Activated CD4-positive, alpha-beta T cell treated with anti-CD3 and anti-CD28 coated beads, Interleukin-2, amount 50 U/mL, for 4 hours (primary cell): ENCODE measurements around the gene RNF125.
"Not testable (repeated sequence)": the region's sequence is repeated elsewhere in the genome, so short reads cannot be mapped to it uniquely, and the experiment has no call there.

Source experiments
- DNase-seq, 2 experiments: peaks; one replicate each; pipeline ENCODE4 v3.0.0-alpha.2; 2020

RNF125 gene

DNA sequence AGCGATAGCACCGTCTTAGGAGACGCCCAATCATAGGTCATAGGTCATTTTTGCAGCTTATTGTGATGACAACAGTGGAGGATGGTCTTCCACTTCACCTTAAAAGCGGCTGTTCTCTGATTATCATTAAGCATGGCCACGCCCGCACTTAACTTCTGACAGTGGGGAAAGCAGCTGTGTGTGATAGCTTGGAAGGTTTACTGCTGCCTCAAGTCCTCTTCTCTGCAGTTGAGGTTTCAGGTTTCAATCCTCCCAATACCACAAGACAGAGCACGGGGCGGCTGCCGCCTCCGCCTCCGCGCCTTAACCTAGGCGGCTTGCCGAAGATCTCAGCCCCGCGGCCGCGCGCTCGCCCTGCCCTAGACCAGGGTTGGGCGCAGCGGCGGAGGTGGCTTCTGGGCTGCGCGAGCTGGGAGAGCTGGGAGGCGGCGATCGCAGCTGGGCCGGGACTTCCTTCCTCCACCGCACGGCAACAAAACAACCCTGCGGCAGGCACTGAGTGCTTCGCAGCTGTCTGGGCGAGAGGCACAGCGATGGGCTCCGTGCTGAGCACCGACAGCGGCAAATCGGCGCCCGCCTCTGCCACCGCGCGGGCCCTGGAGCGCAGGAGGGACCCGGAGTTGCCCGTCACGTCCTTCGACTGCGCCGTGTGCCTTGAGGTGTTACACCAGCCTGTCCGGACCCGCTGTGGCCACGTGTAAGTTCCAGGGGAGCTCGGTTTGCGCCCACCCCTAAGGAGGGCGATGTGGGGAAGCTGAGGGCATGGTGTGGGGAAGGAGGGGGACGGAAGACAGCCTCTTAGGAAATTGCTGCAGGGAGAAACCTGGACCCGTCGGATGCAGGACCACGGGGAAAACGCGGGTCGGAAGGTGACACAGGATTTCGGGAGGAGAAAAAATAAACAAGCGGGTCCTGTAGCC is at the start of gene RNF125:
RNF125 (plus strand) TSS at position 495 of the 920 bp plus-strand sequence; CDS start at position 534, 39 bp downstream.
- peak; percentile 79 to 84 for DNase-seq

- no peak for DNase-seq
These were observed 48.0 kb upstream of the RNF125 start for GRCh38 chr18:31970617-31971016.

DNA sequence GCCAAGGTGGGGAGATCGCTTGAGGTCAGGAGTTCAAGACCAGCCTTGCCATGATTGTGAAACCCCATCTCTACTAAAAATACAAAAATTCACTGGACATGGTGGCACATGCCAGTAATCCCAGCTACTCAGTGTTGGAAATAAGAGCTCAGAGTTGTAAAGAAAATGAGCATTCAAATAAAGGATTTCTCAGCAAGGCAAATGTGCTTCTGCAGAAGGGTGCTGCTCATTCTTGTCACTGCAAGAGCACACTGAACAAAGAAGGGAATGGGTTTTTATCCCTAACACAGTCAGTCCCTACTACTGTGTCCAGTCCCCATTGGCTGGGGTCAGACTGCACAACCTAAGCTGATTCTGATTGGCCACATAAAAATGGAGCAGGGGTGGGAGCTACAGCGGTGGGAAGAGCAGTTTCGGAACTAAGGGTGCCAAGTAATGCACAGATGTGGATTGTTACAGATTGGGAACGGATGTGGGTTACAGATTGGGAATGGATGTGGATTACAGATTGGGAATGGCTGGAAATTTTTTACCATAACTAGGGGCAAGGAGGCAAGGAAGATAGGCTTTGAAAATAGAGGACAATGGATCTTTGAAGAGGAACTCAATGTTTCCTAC is 44.6 kb upstream of the RNF125 start:
- DNase-seq = no peak

GRCh38 chr18:31976242-31976641 is 42.4 kb upstream of the RNF125 start:
- no peak for DNase-seq

DNA sequence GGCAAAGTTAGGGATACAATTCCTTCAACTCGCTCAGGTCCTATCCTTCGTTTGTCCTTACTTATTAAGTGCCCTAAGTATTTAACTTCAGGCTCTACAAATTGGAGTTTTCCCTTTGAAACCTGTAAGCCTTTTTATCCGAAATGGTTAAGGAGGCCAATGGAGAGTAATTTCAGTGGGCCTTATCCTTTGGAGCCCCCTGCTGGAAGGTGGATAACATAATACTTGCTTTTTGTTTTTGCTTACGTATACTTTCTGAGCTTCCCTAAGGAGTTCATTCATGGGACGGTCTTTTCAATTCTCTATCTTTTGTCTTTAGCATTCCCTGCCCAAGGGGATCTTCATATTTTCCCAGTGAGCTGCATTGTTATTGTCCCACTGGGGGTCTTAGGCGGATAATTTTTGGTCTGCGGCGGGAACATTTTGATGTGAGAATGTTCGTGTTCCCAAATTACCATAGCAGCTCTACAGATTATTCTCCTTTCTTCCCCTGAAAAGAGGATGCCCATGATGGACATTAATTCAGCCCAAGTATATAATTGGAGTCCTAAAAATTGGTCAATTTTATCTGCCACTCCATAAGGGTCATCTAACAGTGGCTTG is 41.3 kb upstream of the RNF125 start:
- DNase-seq = peak; percentile 3 to 16

DNA sequence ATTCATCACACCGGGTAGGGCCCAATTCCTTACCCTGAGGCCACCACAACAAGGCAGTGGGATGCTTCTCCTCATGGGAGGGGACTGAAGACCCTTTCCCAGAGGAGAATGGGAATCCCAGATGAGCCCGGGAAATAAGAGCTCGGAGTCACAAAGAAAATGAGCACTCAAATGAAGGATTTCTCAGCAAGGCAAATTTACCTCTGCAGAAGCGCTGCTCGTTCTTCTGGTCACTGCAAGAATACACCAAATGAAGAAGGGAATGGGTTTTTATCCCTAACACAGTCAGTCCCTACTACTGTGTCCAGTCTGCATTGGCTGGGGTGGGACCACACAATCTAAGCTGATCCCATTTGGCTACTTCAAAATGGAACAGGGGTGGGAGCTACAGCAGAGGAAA is 40.0 kb upstream of the RNF125 start:
- DNase-seq = no peak

DNA sequence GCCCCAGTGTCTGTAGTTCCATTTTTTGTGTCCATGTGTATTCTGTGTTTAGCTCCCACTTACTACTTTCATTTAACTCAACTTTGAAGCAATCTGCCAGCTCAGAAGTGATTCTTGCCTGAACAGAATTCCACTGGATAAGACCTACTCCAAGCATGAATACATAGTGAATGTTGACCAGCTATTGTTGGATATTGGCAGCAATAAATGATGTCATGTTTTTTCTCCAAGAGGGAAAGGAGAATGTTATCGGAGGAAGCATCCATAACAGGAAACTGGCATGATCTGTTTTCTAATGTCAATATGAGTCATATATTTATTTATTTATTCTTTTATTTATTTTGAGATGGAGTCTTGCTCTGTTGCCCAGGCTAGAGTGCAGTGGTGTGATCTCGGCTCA is 38.9 kb upstream of the RNF125 start:
- DNase-seq = no peak

- no peak for DNase-seq
These were observed 37.8 kb upstream of the RNF125 start for GRCh38 chr18:31980863-31981262.

GRCh38 chr18:31983020-31983419 is 35.6 kb upstream of the RNF125 start:
- no peak for DNase-seq

DNA sequence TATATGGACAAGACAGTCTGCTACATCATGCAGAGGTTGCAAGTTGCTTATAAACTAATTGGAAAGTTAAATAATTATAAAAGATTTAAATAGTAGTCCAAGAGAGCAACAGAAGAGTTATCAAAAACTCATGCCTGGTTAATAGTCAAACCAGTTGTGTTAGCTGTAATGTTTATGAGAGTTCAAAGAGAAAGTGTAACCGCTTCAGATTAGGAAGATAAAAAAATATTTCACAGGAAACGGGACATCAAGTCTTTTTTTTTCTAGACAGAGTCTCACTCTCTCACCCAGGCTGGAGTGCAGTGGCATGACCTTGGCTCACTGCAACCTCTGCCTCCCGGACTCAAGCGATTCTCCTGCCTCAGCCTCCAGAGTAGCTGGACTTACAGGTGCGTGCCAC is 34.6 kb upstream of the RNF125 start:
- no peak for DNase-seq

GRCh38 chr18:31990823-31991222 is 27.8 kb upstream of the RNF125 start:
- no peak for DNase-seq

DNA sequence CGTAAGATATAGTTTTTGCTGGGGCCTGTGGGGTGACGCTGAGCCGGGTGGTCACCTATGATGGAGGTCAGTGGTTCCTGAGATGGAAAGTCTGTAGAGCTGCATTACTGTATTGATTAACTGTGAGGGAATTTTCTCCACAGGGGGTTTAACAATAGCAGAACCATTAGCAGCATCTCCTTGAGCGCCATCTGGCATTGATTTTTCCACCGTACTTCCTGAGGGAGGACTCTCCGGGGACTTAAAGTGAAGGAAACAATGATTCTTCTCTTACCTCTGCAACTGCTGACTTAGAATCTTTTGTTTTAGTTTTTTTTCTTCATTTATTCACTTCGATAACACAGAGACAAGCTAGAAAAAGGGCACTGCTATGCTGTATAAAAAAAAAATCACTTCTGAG is 22.6 kb upstream of the RNF125 start:
- DNase-seq = no peak

DNA sequence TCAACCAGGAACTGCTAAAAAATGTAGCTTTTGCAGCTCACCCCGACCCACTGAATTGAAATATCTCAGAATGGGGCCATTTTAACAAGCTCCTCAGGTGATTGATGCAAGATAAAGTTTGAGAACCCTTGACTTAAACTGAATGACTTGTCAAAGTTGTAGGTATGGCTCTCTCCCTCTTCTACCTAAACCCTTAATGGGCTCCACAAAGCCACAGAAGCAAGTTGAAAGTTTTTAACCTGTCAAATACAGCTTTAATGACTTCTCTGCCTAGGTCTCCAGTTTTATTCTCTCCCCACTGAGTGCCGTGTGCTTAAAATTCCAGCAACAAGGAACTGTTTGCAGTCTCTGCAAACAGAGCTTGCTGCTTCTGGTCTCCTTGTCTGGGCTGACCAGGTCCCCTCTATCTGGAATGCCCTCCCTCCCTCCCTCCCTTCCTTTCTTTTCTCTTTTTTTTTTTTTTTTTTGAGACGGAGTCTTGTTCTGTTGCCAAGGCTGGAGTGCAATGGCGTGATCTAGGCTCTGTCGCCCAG is 19.7 kb upstream of the RNF125 start:
- DNase-seq = no peak

GRCh38 chr18:32001141-32001540 is 17.5 kb upstream of the RNF125 start:
- not testable (repeated sequence) for DNase-seq

DNA sequence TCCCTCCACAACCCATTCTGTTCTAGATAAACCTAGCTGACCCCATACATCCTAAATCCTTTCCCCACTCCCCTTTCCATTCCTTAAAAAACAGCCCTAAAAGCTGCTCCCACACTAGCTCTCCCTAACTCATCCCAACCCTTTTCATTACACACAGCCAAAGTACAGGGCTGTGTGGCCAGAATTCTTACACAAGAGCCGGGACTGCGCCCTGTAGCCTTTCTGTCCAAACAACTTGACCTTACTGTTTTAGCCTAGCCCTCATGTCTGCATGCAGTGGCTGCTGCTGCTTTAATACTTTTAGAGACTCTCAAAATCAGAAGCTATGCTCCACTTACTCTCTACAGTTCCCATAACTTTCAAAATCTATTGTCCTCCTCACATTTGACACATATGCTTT is 14.8 kb upstream of the RNF125 start:
- DNase-seq = not testable (repeated sequence)

DNA sequence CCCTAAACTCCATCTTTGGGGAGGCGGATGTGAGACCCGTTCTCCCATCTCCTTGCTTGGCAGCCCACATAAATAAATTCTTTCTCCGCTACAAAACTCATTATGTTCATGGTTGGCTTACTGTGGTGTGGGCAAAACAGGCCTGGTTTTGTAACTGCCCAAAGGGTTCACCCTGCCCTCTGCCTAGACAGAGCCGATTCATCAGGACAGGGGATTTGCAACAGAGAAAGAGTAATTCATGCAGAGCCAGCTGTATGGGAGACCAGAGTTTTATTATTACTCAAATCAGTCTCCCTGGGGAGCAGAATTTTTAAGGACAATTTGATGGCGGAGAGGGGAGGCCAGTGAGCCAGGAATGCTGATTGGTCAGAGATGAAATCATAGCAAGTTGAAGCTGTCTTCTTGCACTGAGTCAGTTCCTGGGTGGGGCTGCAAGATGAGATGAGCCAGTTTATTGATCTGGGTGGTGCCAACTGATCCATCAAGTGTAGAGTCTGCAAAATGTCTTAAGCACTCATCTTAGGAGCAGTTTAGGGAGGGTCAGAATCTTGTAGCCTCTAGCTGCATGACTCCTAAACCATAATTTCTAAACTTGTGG is 8.4 kb upstream of the RNF125 start:
- no peak for DNase-seq

- no peak for DNase-seq
These were observed 7.4 kb upstream of the RNF125 start for GRCh38 chr18:32011193-32011592.

DNA sequence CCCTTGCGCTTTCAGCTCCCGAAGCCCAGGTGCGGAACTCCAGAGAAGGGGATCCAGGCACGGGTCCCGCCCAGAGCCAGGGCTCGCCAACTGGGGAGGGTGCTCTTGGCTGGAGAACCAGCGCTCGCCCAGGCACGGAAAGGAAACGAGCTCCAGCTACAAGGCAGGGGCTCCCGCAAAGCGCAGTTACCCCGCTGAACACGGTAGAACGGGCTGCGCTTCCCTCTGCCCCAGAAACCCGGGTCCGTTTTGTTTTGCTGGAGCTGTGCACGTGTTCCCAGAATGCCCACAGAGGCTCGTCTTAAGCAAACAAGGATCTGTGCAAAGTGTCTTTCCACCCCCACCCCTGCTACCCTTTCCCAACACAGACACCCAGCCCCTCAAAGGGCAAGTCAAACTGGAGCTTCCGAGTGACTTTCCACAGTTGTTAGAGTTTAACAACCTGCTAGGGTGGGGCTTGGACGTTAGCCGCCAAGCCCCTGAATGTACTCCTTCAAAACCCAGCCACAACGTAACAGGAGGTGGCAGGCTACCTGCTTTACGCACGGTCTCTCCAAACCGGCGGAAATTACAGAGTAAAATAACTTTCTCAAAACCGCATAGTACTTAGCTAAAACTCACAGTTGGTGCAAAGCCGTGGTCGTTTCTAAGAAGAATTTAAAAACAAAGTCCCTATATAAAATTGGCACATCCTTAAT is 775 bp downstream of the RNF125 start:
- peak; percentile 29 to 37 for DNase-seq

- DNase-seq = peak; percentile 42 to 45
These were observed 1.5 kb downstream of the RNF125 start for GRCh38 chr18:32019949-32020625.

GRCh38 chr18:32021756-32022564 is 3.3 kb downstream of the RNF125 start:
- no peak for DNase-seq

GRCh38 chr18:32025744-32026143 is 7.1 kb downstream of the RNF125 start:
- DNase-seq = no peak
